GM23248 (cell line): ENCODE results near the gene ZNF207.

Experiments used
- EZH2 ChIP-seq: fragments of 200-600 bp; sonication (generic); IDR thresholded peaks from 2 replicates; pipeline ENCODE4 v1.6.1; 2018; ENCODE audit warnings: antibody characterized with exemption, mild to moderate bottlenecking; ENCODE audit not compliant: insufficient read depth, poor library complexity, severe bottlenecking
- EZH2phosphoT487 ChIP-seq: fragments of 200-600 bp; sonication (generic); IDR thresholded peaks from 2 replicates; pipeline ENCODE4 v1.6.1; 2018; ENCODE audit warnings: antibody characterized with exemption, moderate library complexity, mild to moderate bottlenecking, low read depth; ENCODE audit not compliant: insufficient read depth

GRCh38 chr17:32385971-32386370 lies 36.0 kb downstream of the ZNF207 start:
- TF ChIP-seq EZH2, result no peak
- TF ChIP-seq EZH2phosphoT487, result no peak
